Activated CD4-positive, alpha-beta T cell treated with anti-CD3 and anti-CD28 coated beads for 24 hours (primary cell): Measurements from ENCODE around the gene RAB6C.
"Not testable (repeated sequence)": the region's sequence is repeated elsewhere in the genome, so short reads cannot be mapped to it uniquely, and the experiment has no call there.

Source experiments
- DNase-seq, 2 donors: peaks; one replicate each; pipeline ENCODE4 v3.0.0-alpha.2; 2020; ENCODE audit warnings: low read depth in 2 of 2

The RAB6C gene

GRCh38 chr2:129996657-129997237 lies 17.3 kb downstream of the RAB6C start:
- not testable (repeated sequence) for DNase-seq

GRCh38 chr2:129998771-129999170 lies 19.3 kb downstream of the RAB6C start:
- not testable (repeated sequence) for DNase-seq

GRCh38 chr2:130005862-130006261 lies 26.4 kb downstream of the RAB6C start:
- DNase-seq: not testable (repeated sequence)

- DNase-seq: not testable (repeated sequence)
Measured at GRCh38 chr2:130016701-130017100, 37.2 kb downstream of the RAB6C start.

- no peak for DNase-seq
Measured at GRCh38 chr2:130019402-130019801, 39.9 kb downstream of the RAB6C start.

- DNase-seq: not testable (repeated sequence)
Measured at GRCh38 chr2:130020069-130020468, 40.6 kb downstream of the RAB6C start.

- not testable (repeated sequence) for DNase-seq
Measured at GRCh38 chr2:130025931-130026330, 46.5 kb downstream of the RAB6C start.
